IMR-90 (cell line): ENCODE measurements around the gene SLC6A6. TPM values are rescaled to one million over a fixed set of nuclear protein-coding genes. Genes with fewer than 3 reads are reported as not detected.
A peak's percentile ranks its signal among the peaks of the same experiment; 100 is the strongest.

Experiments used
- ATAC-seq: fragments of 200-7000 bp; cut with Tn5 transposase; 2 replicates; pipeline ENCODE4 v1.9.1; 2020; ENCODE audit warnings: low read depth, mild to moderate bottlenecking, moderate library complexity
- BruUV-seq: library from RNA; stranded (reverse); fragments of 400-500 nt; replicated peaks from 2 replicates; lab custom pipeline; 2021; lab: Mats Ljungman, UMichigan
- CTCF ChIA-PET: fragments of 300-600 bp; formaldehyde crosslinking; extraction: SDS; loops from one replicate; lab custom pipeline; 2021; ENCODE audit warnings: antibody characterized with exemption; lab: Yijun Ruan, JAX
- POLR2A ChIA-PET: fragments of 300-600 bp; sonication (Branson Sonifier 250); formaldehyde crosslinking; loops from one replicate; lab custom pipeline; 2022; ENCODE audit warnings: antibody characterized with exemption; ENCODE audit not compliant: unreplicated experiment; lab: Charles Lee
- DNase-seq: peaks from one replicate; pipeline ENCODE4 v3.0.0; 2013
- H2AFZ ChIP-seq: replicated peaks from 2 replicates; pipeline ENCODE3; 2013; ENCODE audit warnings: low read length, mild to moderate bottlenecking; ENCODE audit not compliant: poor library complexity
- H2AK5ac ChIP-seq: 2 replicates; pipeline ENCODE4 v1.6.1; 2013; ENCODE audit warnings: low read depth, low read length, inconsistent platforms
- H2AK9ac ChIP-seq: replicated peaks from 2 replicates; pipeline ENCODE3; 2013; ENCODE audit warnings: mild to moderate bottlenecking, low read depth, low read length, moderate library complexity; ENCODE audit not compliant: poor library complexity
- H2BK120ac ChIP-seq: 2 replicates; pipeline ENCODE4 v1.6.1; 2013; ENCODE audit warnings: low read depth, low read length, inconsistent platforms
- H2BK15ac ChIP-seq: 3 replicates; pipeline ENCODE4 v1.6.1; 2013; ENCODE audit warnings: low read depth, low read length, inconsistent platforms
- H2BK20ac ChIP-seq: 2 replicates; pipeline ENCODE4 v1.6.1; 2013; ENCODE audit warnings: low read depth, mild to moderate bottlenecking, inconsistent platforms, low read length, moderate library complexity
- H2BK5ac ChIP-seq: 2 replicates; pipeline ENCODE4 v1.6.1; 2013; ENCODE audit warnings: mild to moderate bottlenecking, low read depth, low read length, inconsistent platforms; ENCODE audit not compliant: poor library complexity, severe bottlenecking
- H3K14ac ChIP-seq: replicated peaks from 2 replicates; pipeline ENCODE4 v1.6.1; 2013; ENCODE audit warnings: low read depth, low read length, inconsistent platforms
- H3K18ac ChIP-seq: 2 replicates; pipeline ENCODE4 v1.6.1; 2013; ENCODE audit warnings: low read depth, low read length, control low read depth
- H3K23ac ChIP-seq: 2 replicates; pipeline ENCODE4 v1.6.1; 2013; ENCODE audit warnings: low read depth, low read length, inconsistent platforms
- H3K27ac ChIP-seq: 2 replicates; pipeline ENCODE4 v1.5.1; 2013; ENCODE audit warnings: mild to moderate bottlenecking, control low read depth, low read length; ENCODE audit not compliant: insufficient read depth
- H3K27me3 ChIP-seq: 2 replicates; pipeline ENCODE4 v1.6.1; 2013; ENCODE audit warnings: low read length; ENCODE audit not compliant: control insufficient read depth, insufficient read depth
- H3K36me3 ChIP-seq: 2 replicates; pipeline ENCODE4 v1.6.1; 2013; ENCODE audit warnings: low read length, mixed read lengths; ENCODE audit not compliant: control insufficient read depth, insufficient read depth
- H3K4ac ChIP-seq: 2 replicates; pipeline ENCODE4 v1.6.1; 2013; ENCODE audit warnings: low read depth, low read length, inconsistent platforms
- H3K4me1 ChIP-seq: 2 replicates; pipeline ENCODE4 v1.6.1; 2013; ENCODE audit warnings: low read length, mixed read lengths; ENCODE audit not compliant: control insufficient read depth, insufficient read depth
- H3K4me2 ChIP-seq: 2 replicates; pipeline ENCODE4 v1.6.1; 2013; ENCODE audit warnings: low read depth, mild to moderate bottlenecking, control low read depth, low read length, moderate library complexity
- H3K4me3 ChIP-seq: 2 replicates; pipeline ENCODE4 v1.5.1; 2013; ENCODE audit warnings: low read depth, mild to moderate bottlenecking, control low read depth, low read length, moderate library complexity; ENCODE audit not compliant: insufficient read depth
- H3K56ac ChIP-seq: 2 replicates; pipeline ENCODE4 v1.6.1; 2013; ENCODE audit warnings: low read length, inconsistent platforms; ENCODE audit not compliant: insufficient read depth; ENCODE audit errors: extremely low read depth
- H3K79me1 ChIP-seq, 2 experiments: 2 replicates each; pipeline ENCODE4 v1.6.1; 2013; ENCODE audit warnings: low read length in 2 of 2, inconsistent platforms in 1 of 2, low read depth in 1 of 2
- H3K9ac ChIP-seq: 2 replicates; pipeline ENCODE4 v1.6.1; 2013; ENCODE audit warnings: low read depth, low read length, control low read depth
- H3K9me1 ChIP-seq: 2 replicates; pipeline ENCODE4 v1.6.1; 2013; ENCODE audit warnings: low read length, inconsistent platforms; ENCODE audit not compliant: insufficient read depth
- H3K9me3 ChIP-seq: 2 replicates; pipeline ENCODE4 v1.6.1; 2013; ENCODE audit warnings: low read length; ENCODE audit not compliant: control insufficient read depth, insufficient read depth
- H4K20me1 ChIP-seq: 2 replicates; pipeline ENCODE4 v1.6.1; 2013; ENCODE audit warnings: low read length, inconsistent platforms; ENCODE audit not compliant: insufficient read depth
- H4K5ac ChIP-seq: 2 replicates; pipeline ENCODE4 v1.6.1; 2013; ENCODE audit warnings: mild to moderate bottlenecking, low read depth, low read length, control low read depth
- H4K8ac ChIP-seq, 2 experiments: 2 replicates each; pipeline ENCODE4 v1.6.1; 2013; ENCODE audit warnings: low read depth in 2 of 2, low read length in 2 of 2, control low read depth in 1 of 2, inconsistent platforms in 1 of 2
- H4K91ac ChIP-seq: 2 replicates; pipeline ENCODE4 v1.6.1; 2013; ENCODE audit warnings: low read depth, low read length, inconsistent platforms; ENCODE audit not compliant: insufficient read depth
- BHLHE40 ChIP-seq: fragments of 150-350 bp; IDR thresholded peaks from 2 replicates; pipeline ENCODE4 v1.6.1; 2016; ENCODE audit warnings: mild to moderate bottlenecking, low read depth, low read length
- CEBPB ChIP-seq: IDR thresholded peaks from 2 replicates; pipeline ENCODE4 v1.6.1; 2012; ENCODE audit warnings: low read depth, low read length, improper control_type of control experiment
- CHD1 ChIP-seq: IDR thresholded peaks from 2 replicates; pipeline ENCODE4 v1.6.1; 2012; ENCODE audit warnings: low read depth, low read length, improper control_type of control experiment
- FOS ChIP-seq: fragments of 150-350 bp; IDR thresholded peaks from 2 replicates; pipeline ENCODE4 v1.6.1; 2016; ENCODE audit warnings: low read depth, low read length
- MAFK ChIP-seq: IDR thresholded peaks from 2 replicates; pipeline ENCODE4 v1.6.1; 2012; ENCODE audit warnings: low read depth, low read length, improper control_type of control experiment
- MAZ ChIP-seq: IDR thresholded peaks from 2 replicates; pipeline ENCODE4 v1.6.1; 2012; ENCODE audit warnings: low read depth, mild to moderate bottlenecking, low read length, improper control_type of control experiment, moderate library complexity, borderline replicate concordance
- MXI1 ChIP-seq: IDR thresholded peaks from 2 replicates; pipeline ENCODE4 v1.6.1; 2012; ENCODE audit warnings: low read depth, mild to moderate bottlenecking, low read length, moderate library complexity, borderline replicate concordance
- NFE2L2 ChIP-seq: fragments of 150-350 bp; IDR thresholded peaks from 2 replicates; pipeline ENCODE4 v1.6.1; 2016; ENCODE audit warnings: low read depth, mild to moderate bottlenecking, low read length
- POLR2A ChIP-seq: IDR thresholded peaks from 2 replicates; pipeline ENCODE4 v1.6.1; 2012; ENCODE audit warnings: mild to moderate bottlenecking, low read depth, low read length
- RAD21 ChIP-seq: IDR thresholded peaks from 2 replicates; pipeline ENCODE4 v1.6.1; 2012; ENCODE audit warnings: low read length, improper control_type of control experiment
- RCOR1 ChIP-seq: IDR thresholded peaks from 2 replicates; pipeline ENCODE4 v1.6.1; 2012; ENCODE audit warnings: mild to moderate bottlenecking, low read length, improper control_type of control experiment; ENCODE audit not compliant: insufficient replicate concordance
- RFX5 ChIP-seq: IDR thresholded peaks from 2 replicates; pipeline ENCODE4 v1.8.0; 2012; ENCODE audit warnings: low read depth, mild to moderate bottlenecking, low read length, moderate library complexity
- SMC3 ChIP-seq: fragments of 150-350 bp; IDR thresholded peaks from 2 replicates; pipeline ENCODE4 v1.6.1; 2016; ENCODE audit warnings: low read depth, mild to moderate bottlenecking, antibody characterized with exemption, low read length, moderate library complexity
- USF2 ChIP-seq: fragments of 150-350 bp; IDR thresholded peaks from 2 replicates; pipeline ENCODE4 v1.6.1; 2017; ENCODE audit warnings: mild to moderate bottlenecking, antibody characterized with exemption, low read length, low read depth
- WGBS, 2 experiments: methylation state at CpG; one replicate each; pipeline versions ENCODE4 v1.1.5 to v1.1.7; 2013; ENCODE audit warnings: missing lambda C conversion rate in 2 of 2; ENCODE audit not compliant: insufficient read length in 1 of 2; ENCODE audit errors: extremely low coverage in 2 of 2; 5-methylcytosine and 5-hydroxymethylcytosine counted together
- dilution Hi-C: fragments of 300-500 bp; cut with HindIII; formaldehyde crosslinking; loops from one replicate; pipeline ENCODE4 v1.14.3; 2018; ENCODE audit warnings: low sequenced_read_pairs; ENCODE audit not compliant: unreplicated experiment
- in situ Hi-C: fragments of 300-500 bp; cut with MboI; formaldehyde crosslinking; loops from 3 replicates; pipeline ENCODE4 v1.14.3; 2019; ENCODE audit warnings: low sequenced_read_pairs, inconsistent platforms, mixed read lengths
- intact Hi-C: fragments of 100-400 bp; cut with micrococcal nuclease; formaldehyde crosslinking; loops from 2 replicates; pipeline ENCODE4 v1.10.0; 2022
- polyA plus RNA-seq, 3 experiments: library from polyadenylated mRNA; depleted of rRNA; stranded (reverse); fragments of >200 nt; gene quantifications; 2 replicates each; pipeline ENCODE4 v1.2.3, GENCODE V29; 2012; ENCODE audit warnings: low replicate concordance in 1 of 3
- total RNA-seq: library from RNA; depleted of rRNA; stranded (reverse); fragments of >200 nt; gene quantifications from 2 replicates; pipeline ENCODE4 v1.2.3, GENCODE V29; 2012

Gene SLC6A6
- total and polyA plus RNA-seq, 2 of the 4 experiments (the other 2 are of a cell fraction), result 29.9 to 39.4 TPM

GRCh38 chr3:14471016-14471415 lies 68.6 kb downstream of the SLC6A6 start:
- intact Hi-C loops (no loop called here), in situ Hi-C loops (no loop called here)
- whole genome bisulfite sequencing, 2 experiments, result no CpG with 5 or more reads among the region's 5 CpGs

More at GRCh38 chr3:14471016-14471415, 68.6 kb downstream of the SLC6A6 start:
- H2AK9ac ChIP-seq, result peak overlapping the region; percentile 83
- no TSS peak for BruUV-seq
- peaks cover 59% of the 10 kb centered on the region for H3K36me3 ChIP-seq
- DNase-seq, result no peak
- no peaks in the 10 kb centered on the region for H3K27me3 ChIP-seq
- H4K8ac ChIP-seq, result no peak overlapping the region
- H2AK5ac ChIP-seq, result no peak overlapping the region; the same call in 1 of the 2 replicates
- H4K20me1 ChIP-seq, result no peaks in the 10 kb centered on the region
- H3K79me1 ChIP-seq, result peaks cover 0 to 15% of the 10 kb centered on the region in 2 experiments; a peak in 1 of 4 replicates
- no peak overlapping the region for H3K18ac ChIP-seq
- H2BK15ac ChIP-seq, result no peak overlapping the region
- ChIA-PET CTCF (interaction anchor here (0.6 kb wide), 1 partner anchor 11 kb away, joined by 3 read pairs; no protein-coding TSS in a partner anchor), POLR2A (no interaction called here)
- peaks cover 25% of the 10 kb centered on the region for H3K9me1 ChIP-seq
- TF ChIP-seq SMC3 (no peak), MXI1 (no peak), BHLHE40 (no peak), RFX5 (no peak), CHD1 (no peak), CEBPB (no peak), MAFK (no peak), MAZ (no peak), USF2 (no peak), FOS (no peak), RAD21 (no peak), NFE2L2 (no peak), RCOR1 (no peak), POLR2A (no peak)
- no peak overlapping the region for H2BK120ac ChIP-seq
- H3K4ac ChIP-seq, result peak overlapping the region; percentile 13; the same call in 1 of the 2 replicates
- H2AFZ ChIP-seq, result no peak overlapping the region
- peaks cover 15% of the 10 kb centered on the region for H3K4me1 ChIP-seq
- no peak overlapping the region for H3K27ac ChIP-seq
- no peak overlapping the region for H3K4me2 ChIP-seq
- no peak overlapping the region for H4K91ac ChIP-seq
- H3K9ac ChIP-seq, result no peak overlapping the region
- H2BK20ac ChIP-seq, result no peak overlapping the region
- no peak overlapping the region for H3K14ac ChIP-seq
- no peaks in the 10 kb centered on the region for H3K9me3 ChIP-seq
- dilution Hi-C loops, result no loop called here
- H2BK5ac ChIP-seq, result no peak overlapping the region
- H3K23ac ChIP-seq, result no peak overlapping the region
- no peak overlapping the region for H3K56ac ChIP-seq
- no peak overlapping the region for H4K5ac ChIP-seq
- H3K4me3 ChIP-seq, result no peak overlapping the region
- no peak for ATAC-seq
